Ovary (tissue), 3 donors: Measurements from ENCODE around the gene PIMREG.

Source experiments
- EP300 ChIP-seq: sonication (generic); formaldehyde crosslinking; IDR thresholded peaks from one replicate; pipeline ENCODE4 v1.6.1; 2017; ENCODE audit warnings: antibody characterized with exemption
- TF ChIP-seq, protein P1 (sequence below), 3 donors: fragments of 450-650 bp in 2 of 3; fragments of 200-600 bp in 1 of 3; IDR thresholded peaks; one replicate each; pipeline versions ENCODE4 v1.5.1 to v1.8.0; 2016 to 2022; ENCODE audit warnings: antibody characterized with exemption in 3 of 3, mild to moderate bottlenecking in 1 of 3
- donor health status: DM: no; HTN: no; CAD: no.

DNA sequence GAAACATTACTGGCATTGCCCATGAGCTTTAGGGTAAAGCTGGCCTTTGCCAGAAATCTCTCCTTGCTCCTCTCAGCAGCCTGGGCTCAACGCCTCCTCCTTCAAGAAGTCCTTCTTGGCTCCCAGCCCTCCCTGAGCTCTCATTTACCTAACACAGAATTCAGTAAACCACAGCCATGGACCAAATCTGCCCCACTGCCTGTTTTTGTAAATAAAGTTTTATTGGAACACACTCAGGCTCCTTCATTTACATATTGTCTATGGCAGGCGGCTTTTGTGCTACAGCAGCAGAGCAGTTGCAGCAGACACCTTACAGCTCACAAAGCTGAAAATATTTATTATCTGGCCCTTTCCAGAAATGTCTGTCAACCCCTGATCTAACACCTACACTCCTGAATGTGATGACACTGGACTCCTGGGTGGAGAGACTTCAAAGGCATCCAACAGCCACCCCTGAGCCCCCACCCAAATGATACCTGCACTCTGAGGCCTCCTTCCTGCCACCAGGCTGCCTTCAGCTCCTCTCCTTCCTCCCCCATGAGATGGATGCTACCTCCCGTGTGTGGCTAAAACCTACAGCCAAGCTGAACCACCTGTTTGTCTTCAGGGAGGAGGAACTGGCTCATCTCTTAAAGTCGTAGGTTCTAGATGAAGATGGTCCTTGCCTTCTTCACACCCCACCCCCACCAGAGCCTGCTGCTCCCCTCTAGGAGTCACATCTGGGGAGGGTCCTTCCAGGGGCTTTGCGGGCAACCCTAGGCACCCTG, 41.6 kb downstream of the PIMREG start:
- TF ChIP-seq, protein P1, sequence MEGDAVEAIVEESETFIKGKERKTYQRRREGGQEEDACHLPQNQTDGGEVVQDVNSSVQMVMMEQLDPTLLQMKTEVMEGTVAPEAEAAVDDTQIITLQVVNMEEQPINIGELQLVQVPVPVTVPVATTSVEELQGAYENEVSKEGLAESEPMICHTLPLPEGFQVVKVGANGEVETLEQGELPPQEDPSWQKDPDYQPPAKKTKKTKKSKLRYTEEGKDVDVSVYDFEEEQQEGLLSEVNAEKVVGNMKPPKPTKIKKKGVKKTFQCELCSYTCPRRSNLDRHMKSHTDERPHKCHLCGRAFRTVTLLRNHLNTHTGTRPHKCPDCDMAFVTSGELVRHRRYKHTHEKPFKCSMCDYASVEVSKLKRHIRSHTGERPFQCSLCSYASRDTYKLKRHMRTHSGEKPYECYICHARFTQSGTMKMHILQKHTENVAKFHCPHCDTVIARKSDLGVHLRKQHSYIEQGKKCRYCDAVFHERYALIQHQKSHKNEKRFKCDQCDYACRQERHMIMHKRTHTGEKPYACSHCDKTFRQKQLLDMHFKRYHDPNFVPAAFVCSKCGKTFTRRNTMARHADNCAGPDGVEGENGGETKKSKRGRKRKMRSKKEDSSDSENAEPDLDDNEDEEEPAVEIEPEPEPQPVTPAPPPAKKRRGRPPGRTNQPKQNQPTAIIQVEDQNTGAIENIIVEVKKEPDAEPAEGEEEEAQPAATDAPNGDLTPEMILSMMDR (IDR thresholded peaks at IDR 0.05): no peak
- no peak for TF ChIP-seq EP300
